OCI-M1 (cell line): Measurements from ENCODE around the gene C11orf24.
"Not testable (repeated sequence)": the region's sequence is repeated elsewhere in the genome, so short reads cannot be mapped to it uniquely, and the experiment has no call there.

Source experiments
- DNase-seq: peaks from one replicate; lab custom pipeline; 2025; lab: John Stamatoyannopoulos, UW

C11orf24 gene

DNA sequence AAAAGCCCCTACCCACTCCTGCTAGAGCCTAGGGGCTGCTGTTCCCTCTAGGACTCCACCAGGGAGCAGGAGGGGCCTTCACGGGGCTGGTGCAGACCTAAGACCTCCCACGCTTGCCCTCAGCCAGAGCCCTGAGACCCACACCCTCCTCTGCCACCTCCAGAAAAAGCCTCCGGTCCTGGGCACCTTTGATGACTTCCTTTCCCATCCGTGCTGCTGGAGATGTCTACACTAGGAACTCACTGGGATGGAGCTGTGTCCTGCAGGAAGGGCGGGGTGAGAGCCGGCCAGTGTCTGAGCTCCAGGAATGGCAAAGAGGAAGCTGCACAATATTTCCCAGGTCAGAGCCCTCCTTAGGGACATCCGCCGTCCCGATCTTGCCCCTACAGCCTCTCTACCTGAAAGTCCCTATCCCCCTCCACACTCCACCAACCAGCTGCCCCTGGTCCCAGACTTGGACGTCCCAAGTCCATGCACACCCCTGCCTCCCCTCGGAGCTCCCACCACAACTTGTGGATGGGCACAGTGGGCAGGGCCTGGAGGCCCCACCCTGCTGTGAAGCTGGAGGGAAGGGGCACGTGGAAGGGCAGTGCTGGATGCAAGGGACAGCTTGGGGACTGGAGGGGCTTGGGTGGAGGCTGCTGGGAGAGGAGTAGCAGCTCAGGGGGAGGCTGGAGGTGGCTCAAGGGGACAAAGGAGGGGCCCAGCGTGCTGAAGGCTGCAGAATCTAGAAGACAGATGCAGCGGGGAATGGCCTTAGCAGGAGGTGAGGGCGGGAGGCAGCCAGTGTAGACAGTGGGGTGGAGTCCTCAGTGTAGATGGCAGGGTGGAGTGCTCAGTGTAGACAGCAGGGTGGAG lies 27.1 kb upstream of the C11orf24 start:
- DNase-seq, result no peak

DNA sequence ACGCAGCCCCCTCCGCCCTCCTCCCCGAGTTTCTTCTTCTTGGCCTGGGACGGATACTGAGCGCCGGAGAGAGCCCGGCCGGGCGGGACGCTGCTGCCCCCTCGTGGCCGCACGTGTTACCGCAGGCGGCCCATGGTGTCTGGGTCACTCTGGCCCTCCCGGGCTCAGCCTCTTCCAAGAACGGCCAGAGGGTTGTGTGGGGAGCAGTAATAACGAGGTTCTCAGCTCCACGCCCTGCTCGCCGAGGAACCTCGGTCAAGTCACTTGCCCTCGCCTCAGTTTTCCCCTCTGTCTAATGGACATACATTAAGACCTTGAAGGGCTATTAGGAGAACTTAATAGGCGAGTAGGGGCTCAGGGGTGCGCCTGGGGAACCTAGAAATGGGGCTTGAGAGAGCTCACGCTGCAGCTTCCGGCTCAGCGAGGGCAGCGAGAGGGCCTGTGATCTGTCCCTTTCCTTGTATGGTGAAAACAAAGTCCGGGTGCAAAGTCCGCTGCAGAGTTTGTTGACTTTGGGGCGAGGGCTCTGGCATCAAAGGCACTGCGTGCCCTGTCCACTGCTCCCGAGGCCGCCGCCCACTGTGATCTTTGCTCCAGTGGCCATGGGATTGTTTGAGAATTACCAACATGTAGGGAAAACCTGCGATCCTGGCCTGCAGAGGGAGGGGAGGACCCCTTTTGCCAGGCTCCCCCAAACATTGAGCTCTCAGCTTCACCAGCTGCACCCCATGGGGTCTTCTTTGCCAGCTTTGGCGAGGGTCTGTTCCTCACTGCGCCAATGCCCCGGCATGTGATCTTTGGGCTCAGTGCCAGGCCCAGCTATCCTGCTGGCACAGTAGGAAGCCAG lies 26.3 kb upstream of the C11orf24 start:
- DNase-seq, result peak; percentile 98

DNA sequence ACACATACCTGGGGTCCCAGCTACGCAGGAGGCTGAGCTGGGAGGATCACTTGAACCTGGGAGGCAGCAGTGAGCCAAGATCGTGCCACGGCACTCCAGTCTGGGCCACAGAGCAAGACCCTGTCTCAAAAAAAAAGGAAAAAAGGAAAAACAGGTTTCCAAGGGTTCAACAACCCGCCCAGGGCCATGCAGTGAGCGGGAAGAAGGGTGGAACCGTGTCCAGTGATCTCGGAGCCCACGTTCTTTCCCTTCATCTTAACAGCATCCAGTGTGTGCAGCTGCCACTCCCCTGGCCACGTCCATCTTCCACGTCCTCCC lies 25.7 kb upstream of the C11orf24 start:
- no peak for DNase-seq

DNA sequence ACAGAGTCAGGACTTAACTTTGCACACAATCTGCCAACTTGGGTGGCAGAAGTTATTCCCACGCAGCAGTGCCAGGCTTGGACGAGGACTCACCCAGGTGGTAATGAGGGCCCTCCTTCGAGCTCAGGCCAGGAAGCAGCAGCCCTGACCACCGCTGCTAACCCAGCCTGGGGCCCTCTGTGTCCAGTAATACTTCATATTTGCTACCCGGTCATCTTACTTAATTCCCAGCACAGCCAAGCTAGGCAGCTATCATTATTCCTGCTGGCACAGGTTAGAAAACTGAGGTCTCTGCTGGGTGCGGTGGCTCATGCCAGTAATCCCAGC lies 25.2 kb upstream of the C11orf24 start:
- no peak for DNase-seq

GRCh38 chr11:68296344-68297051 lies 24.7 kb upstream of the C11orf24 start:
- DNase-seq, result no peak

- DNase-seq, result no peak
Measured at GRCh38 chr11:68295940-68296339, 24.2 kb upstream of the C11orf24 start.

- no peak for DNase-seq
Measured at GRCh38 chr11:68295271-68295670, 23.5 kb upstream of the C11orf24 start.

- DNase-seq, result no peak
Measured at GRCh38 chr11:68293708-68294107, 21.9 kb upstream of the C11orf24 start.

DNA sequence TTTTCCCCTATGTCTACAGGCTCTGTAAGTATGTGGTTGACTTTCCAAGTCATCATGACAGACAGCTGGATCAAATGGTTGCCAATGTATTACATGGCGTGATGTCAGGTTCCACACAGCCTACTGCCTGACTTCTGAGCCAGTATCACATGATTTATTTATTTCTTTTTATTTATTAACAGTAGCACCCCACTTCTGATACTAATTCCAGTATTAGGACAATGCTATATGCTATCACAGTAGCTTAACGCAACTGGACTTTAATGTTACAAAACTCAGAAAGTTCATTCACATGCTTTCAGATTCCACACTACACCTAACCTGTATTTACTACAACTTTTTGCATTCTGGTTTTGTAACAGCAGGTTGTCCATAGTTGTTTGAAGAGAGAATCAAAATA lies 17.7 kb upstream of the C11orf24 start:
- no peak for DNase-seq

DNA sequence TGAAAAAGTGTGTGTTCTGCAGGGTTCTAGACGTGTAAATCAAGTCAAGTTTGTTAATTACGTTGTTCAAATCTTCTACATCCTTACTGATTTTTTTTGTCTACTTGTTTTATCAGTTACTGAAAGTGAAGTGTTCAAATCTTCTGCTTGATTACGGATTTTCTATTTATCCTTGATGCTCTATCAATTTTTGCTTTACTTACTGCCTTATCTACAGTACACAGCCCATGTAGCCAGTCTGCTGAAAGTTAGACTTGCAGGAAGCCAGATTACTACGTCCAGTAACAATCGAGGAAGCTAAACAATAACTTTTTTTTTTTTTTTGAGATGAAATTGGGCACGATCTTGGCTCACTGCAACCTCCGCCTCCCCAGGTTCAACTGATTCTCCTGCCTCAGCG lies 15.6 kb upstream of the C11orf24 start:
- peak; percentile 78 for DNase-seq

DNA sequence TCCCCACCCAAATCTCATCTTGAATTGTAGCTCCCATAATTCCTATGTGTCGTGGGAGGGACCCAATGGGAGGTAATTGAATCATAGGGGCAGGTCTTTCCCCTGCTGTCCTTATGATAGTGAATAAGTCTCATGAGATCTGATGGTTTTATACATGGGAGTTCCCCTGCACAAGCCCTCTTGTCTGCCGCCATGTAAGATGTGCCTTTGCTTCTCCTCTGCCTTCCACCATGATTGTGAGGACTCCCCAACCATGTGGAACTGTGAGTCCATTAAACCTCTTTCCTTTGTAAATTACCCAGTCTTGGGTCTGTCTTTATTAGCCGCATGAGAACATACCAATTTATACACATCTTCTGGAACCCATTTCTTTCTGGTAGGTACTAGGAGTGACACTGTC lies 12.8 kb upstream of the C11orf24 start:
- not testable (repeated sequence) for DNase-seq

GRCh38 chr11:68282861-68283230 lies 11.1 kb upstream of the C11orf24 start:
- DNase-seq, result no peak

DNA sequence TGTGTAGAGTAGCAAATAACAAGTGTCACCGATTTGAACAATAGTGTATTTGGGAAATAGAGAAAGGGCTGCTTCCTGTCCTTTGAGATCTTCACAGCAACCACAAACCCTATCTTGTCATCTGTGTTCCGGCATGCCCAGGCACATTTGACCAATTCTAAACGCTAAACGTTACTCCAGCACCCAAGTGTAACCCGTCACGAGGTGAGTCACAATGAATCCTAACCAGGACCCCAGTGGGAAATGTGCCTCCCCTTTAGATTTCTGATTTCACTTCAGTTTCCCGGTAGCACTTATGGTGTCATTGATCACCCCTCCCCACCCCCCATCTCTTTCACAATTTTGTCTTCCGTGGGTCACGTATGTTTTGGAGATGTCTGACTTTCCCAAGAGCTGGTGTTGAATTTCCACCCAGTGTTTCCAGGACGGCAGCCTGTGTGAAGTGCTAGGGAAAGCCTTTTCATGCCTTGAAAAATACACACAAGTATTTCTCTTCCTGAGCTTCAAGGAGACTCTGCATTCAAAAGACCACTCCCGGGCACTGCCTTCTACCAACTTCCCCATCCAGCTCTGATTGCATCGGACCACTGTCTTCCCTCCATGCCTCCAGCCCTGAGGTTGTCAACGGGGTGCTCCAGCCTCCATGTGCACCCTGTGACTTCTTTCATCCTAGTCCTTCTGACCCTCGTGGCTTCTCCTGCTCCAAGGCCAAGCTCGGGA lies 10.5 kb upstream of the C11orf24 start:
- peak; percentile 96 for DNase-seq

GRCh38 chr11:68279676-68280075 lies 7.9 kb upstream of the C11orf24 start:
- DNase-seq, result no peak

- no peak for DNase-seq
Measured at GRCh38 chr11:68276861-68277260, 5.1 kb upstream of the C11orf24 start.

DNA sequence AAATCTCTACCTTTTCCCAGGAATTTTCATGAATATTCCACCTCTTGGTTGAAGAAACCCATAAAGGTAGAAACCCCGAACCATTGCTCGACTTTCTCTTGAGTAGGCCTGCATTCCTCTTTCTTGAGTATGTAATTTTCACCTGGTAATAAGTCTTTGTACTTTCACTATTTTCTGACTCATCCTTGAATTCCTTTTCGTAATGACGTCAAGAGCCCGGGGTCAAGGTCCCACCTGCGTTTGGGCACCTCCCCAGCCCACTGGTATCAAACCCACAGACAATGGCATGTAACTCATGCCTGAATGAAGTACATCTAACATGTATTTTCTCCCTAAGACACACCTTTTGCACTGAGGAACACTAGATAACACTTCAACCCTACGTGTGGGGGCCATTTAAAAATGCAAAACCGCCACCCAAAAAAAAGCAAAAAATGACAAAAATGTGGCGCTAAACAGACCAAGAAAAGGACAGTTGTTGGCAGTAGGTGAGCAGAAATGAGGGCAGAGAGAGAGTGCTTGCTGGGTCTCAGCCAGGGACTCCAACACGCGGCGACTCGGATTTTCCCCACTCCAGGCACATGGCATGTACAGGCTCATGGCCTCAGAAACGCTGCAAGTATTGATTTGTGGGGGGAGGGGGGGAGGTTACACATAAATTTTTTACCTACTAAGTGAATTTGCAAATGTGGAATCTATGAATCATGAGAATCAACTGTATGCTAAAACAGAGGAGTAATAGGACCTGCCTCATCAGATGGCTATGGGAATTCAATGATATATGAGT lies 4.1 kb upstream of the C11orf24 start:
- no peak for DNase-seq

GRCh38 chr11:68274306-68274705 lies 2.5 kb upstream of the C11orf24 start:
- DNase-seq, result no peak

DNA sequence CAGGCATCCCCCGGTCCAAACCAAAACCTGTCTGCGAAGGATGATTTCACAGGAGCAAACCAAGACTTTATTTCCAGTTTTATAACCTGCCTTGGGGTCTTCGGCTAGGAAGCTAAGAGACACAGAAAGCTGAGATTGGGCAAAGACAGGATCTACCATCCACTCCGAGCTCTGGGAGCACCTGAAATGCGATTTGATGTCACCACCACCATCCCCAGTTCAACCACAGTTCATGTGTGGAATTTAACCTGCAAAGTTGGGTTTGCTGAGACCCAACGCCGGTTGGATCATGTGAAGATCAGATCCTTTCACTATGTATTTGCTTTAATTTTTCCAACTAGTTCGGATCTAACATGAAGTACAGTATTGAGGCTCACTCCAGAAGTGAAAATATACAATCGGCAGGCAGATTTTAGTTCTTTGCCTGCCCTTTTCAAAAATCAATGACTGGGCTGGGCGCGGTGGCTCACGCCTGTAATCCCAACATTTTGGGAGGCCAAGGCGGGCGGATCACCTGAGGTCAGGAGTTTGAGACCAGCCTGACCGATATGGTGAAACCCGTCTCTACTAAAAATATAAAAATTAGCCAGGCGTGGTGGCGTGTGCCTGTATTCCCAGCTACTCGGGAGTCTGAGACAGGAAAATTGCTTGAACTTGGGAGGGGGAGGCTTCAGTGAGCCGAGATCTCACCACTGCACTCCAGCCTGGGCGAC lies 1.4 kb upstream of the C11orf24 start:
- no peak for DNase-seq

GRCh38 chr11:68271023-68271780 lies 571 bp downstream of the C11orf24 start:
- DNase-seq, result peak; percentile 99
